Amygdala (tissue), 56 donors: ENCODE data around the gene NRXN3.

Experiments used
- DNase-seq, 56 donors: peaks; one replicate each; lab custom pipeline; 2025; lab: John Stamatoyannopoulos, UW

Gene NRXN3

GRCh38 chr14:78170203-78170602 is at the start of gene NRXN3:
TSS of gene NRXN3 (plus strand) at chr14:78170373. CDS start at chr14:78243094, 72,721 bp downstream.
- DNase-seq = peak in 37 of 56 donors; percentile 6 to 69 (median 40)

- no peak for DNase-seq
These were observed 47.7 kb upstream of the NRXN3 start for GRCh38 chr14:78122436-78122835.

- DNase-seq = no peak
These were observed 46.4 kb upstream of the NRXN3 start for GRCh38 chr14:78123650-78124253.

GRCh38 chr14:78127961-78128360 is 42.2 kb upstream of the NRXN3 start:
- DNase-seq = no peak

- DNase-seq = no peak
These were observed 40.8 kb upstream of the NRXN3 start for GRCh38 chr14:78129375-78129774.

GRCh38 chr14:78130356-78130755 is 39.8 kb upstream of the NRXN3 start:
- no peak for DNase-seq

GRCh38 chr14:78131201-78131600 is 39.0 kb upstream of the NRXN3 start:
- no peak for DNase-seq

- no peak for DNase-seq
These were observed 38.6 kb upstream of the NRXN3 start for GRCh38 chr14:78131616-78132015.

GRCh38 chr14:78135450-78135891 is 34.7 kb upstream of the NRXN3 start:
- no peak for DNase-seq

GRCh38 chr14:78136695-78137094 is 33.5 kb upstream of the NRXN3 start:
- peak in 3 of 56 donors; percentile 6 to 10 (median 8) for DNase-seq

- no peak for DNase-seq
These were observed 28.6 kb upstream of the NRXN3 start for GRCh38 chr14:78141590-78141989.

GRCh38 chr14:78142998-78143397 is 27.2 kb upstream of the NRXN3 start:
- no peak for DNase-seq

GRCh38 chr14:78143489-78144145 is 26.6 kb upstream of the NRXN3 start:
- no peak for DNase-seq

GRCh38 chr14:78152201-78153063 is 17.7 kb upstream of the NRXN3 start:
- DNase-seq = peak in 2 of 56 donors; percentile 17 to 18

GRCh38 chr14:78153064-78153341 is 17.2 kb upstream of the NRXN3 start:
- DNase-seq = peak in 2 of 56 donors; percentile 12 to 30

- peak in 5 of 56 donors; percentile 8 to 25 (median 15) for DNase-seq
These were observed 15.3 kb upstream of the NRXN3 start for GRCh38 chr14:78154827-78155226.

GRCh38 chr14:78156196-78156595 is 14.0 kb upstream of the NRXN3 start:
- DNase-seq = no peak

GRCh38 chr14:78157494-78158437 is 12.4 kb upstream of the NRXN3 start:
- peak in 1 of 56 donors; percentile 17 for DNase-seq

GRCh38 chr14:78162202-78162601 is 8.0 kb upstream of the NRXN3 start:
- DNase-seq = peak in 2 of 56 donors; percentile 11 to 14

- peak in 8 of 56 donors; percentile 12 to 32 (median 14) for DNase-seq
These were observed 5.8 kb upstream of the NRXN3 start for GRCh38 chr14:78164226-78164853.
